Measurements from ENCODE around the gene ARHGAP33. TPM values are rescaled to one million over a fixed set of nuclear protein-coding genes. Genes with fewer than 3 reads are reported as not detected.
A peak's percentile ranks its signal among the peaks of the same experiment; 100 is the strongest.

Gene ARHGAP33
- total RNA-seq, 6 experiments from 2014 or later: 5.4 to 11.0 (median 8.8) TPM

- DNase-seq: no peak
- TF ChIP-seq, protein P1, sequence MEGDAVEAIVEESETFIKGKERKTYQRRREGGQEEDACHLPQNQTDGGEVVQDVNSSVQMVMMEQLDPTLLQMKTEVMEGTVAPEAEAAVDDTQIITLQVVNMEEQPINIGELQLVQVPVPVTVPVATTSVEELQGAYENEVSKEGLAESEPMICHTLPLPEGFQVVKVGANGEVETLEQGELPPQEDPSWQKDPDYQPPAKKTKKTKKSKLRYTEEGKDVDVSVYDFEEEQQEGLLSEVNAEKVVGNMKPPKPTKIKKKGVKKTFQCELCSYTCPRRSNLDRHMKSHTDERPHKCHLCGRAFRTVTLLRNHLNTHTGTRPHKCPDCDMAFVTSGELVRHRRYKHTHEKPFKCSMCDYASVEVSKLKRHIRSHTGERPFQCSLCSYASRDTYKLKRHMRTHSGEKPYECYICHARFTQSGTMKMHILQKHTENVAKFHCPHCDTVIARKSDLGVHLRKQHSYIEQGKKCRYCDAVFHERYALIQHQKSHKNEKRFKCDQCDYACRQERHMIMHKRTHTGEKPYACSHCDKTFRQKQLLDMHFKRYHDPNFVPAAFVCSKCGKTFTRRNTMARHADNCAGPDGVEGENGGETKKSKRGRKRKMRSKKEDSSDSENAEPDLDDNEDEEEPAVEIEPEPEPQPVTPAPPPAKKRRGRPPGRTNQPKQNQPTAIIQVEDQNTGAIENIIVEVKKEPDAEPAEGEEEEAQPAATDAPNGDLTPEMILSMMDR (IDR thresholded peaks at IDR 0.05): no peak
- no peak overlapping the region for H3K4me3 Mint-ChIP-seq
- H3K27me3 Mint-ChIP-seq (ENCODE audit: insufficient read depth): peaks cover 9% of the 10 kb centered on the region
- no peaks in the 10 kb centered on the region for H3K9me3 Mint-ChIP-seq
- peaks cover 7% of the 10 kb centered on the region for H3K36me3 Mint-ChIP-seq (ENCODE audit: low read depth)
- H3K4me1 Mint-ChIP-seq (ENCODE audit: low read depth): peaks cover 48% of the 10 kb centered on the region
- H3K27ac Mint-ChIP-seq: no peak overlapping the region
These were observed 22.5 kb upstream of the ARHGAP33 start for GRCh38 chr19:35752746-35753350.

DNA sequence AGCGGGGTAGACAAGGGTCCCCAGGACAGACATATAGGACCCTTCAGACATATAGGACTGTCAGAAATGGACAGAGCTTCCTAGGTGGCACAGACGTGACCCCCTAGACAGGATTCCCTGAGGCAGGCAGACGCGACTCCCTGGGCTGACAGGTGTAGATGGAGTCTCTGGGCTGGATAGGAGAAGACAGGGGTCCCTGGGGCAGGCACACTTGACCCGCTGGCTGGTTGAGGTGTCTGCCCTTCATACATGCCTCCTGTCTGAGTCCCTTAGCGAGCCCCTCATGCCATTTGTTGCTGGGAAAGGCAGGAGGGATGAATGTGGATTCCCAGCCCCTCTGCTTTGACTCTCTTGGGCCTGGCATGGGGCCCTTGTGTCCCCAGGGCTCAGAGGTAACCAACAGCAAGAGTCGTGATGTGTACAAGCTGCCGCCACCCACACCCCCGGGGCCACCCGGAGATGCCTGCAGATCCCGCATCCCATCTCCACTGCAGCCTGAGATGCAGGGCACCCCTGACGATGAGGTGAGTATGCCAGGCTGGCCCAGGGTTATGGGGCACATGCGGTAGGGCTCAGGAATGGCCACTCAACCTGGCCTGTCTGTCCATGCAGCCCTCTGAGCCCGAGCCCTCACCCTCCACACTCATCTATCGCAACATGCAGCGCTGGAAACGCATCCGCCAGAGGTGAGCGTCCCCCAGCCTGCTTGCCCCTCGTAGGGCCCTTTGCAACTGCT lies 21.6 kb upstream of the ARHGAP33 start:
- peaks cover 45% of the 10 kb centered on the region for H3K4me1 Mint-ChIP-seq (ENCODE audit: low read depth)
- peaks cover 5% of the 10 kb centered on the region; the same call in 1 of the 2 replicates for H3K36me3 Mint-ChIP-seq (ENCODE audit: low read depth)
- peaks cover 10% of the 10 kb centered on the region for H3K27me3 Mint-ChIP-seq (ENCODE audit: insufficient read depth)
- no peaks in the 10 kb centered on the region for H3K9me3 Mint-ChIP-seq
- TF ChIP-seq, protein P1 (IDR thresholded peaks at IDR 0.05): no peak
- no peak overlapping the region for H3K4me3 Mint-ChIP-seq
- DNase-seq: no peak
- H3K27ac Mint-ChIP-seq: peak overlapping the region; percentile 51

GRCh38 chr19:35754370-35755130 lies 20.8 kb upstream of the ARHGAP33 start:
- Mint-ChIP-seq H3K4me3 (peak overlapping the region; percentile 79), H3K4me1 (ENCODE audit: low read depth) (peaks cover 45% of the 10 kb centered on the region), H3K9me3 (no peaks in the 10 kb centered on the region), H3K36me3 (ENCODE audit: low read depth) (peaks cover 10% of the 10 kb centered on the region; the same call in 1 of the 2 replicates), H3K27ac (peak overlapping the region; percentile 86), H3K27me3 (ENCODE audit: insufficient read depth) (peaks cover 10% of the 10 kb centered on the region)
- DNase-seq: no peak
- TF ChIP-seq, protein P1 (IDR thresholded peaks at IDR 0.05): no peak

DNA sequence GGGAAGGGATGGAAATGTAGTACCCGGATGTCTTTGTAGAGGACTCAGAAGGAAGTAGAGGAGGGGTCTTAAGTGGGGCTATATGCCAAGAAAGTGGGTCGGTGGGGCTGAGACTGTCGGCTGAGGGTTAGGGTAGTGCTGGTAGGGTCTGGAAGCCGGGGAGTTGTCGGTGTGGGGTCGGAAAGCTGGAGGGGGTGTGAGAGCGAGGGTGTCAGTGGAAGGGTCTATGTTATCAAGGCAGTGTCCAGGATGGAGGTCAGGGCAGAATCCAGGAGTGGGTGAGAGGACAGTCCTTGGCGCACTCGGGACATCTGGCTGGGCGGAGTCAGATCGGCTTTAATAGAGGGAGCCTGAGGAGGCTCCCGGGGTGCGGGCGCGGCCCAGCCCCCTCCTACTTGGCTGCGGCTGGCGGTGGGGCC lies 20.2 kb upstream of the ARHGAP33 start:
- TF ChIP-seq, protein P1 (IDR thresholded peaks at IDR 0.05): no peak
- H3K9me3 Mint-ChIP-seq: no peaks in the 10 kb centered on the region
- peaks cover 10% of the 10 kb centered on the region for H3K27me3 Mint-ChIP-seq (ENCODE audit: insufficient read depth)
- peaks cover 42% of the 10 kb centered on the region for H3K4me1 Mint-ChIP-seq (ENCODE audit: low read depth)
- no peak for DNase-seq
- H3K4me3 Mint-ChIP-seq: peak overlapping the region; percentile 79
- peaks cover 12% of the 10 kb centered on the region; the same call in 1 of the 2 replicates for H3K36me3 Mint-ChIP-seq (ENCODE audit: low read depth)
- peak overlapping the region; percentile 86 for H3K27ac Mint-ChIP-seq

- Mint-ChIP-seq H3K9me3 (no peaks in the 10 kb centered on the region), H3K4me3 (peak overlapping the region; percentile 92), H3K27ac (peak overlapping the region; percentile 99), H3K27me3 (ENCODE audit: insufficient read depth) (peaks cover 9% of the 10 kb centered on the region), H3K4me1 (ENCODE audit: low read depth) (peaks cover 42% of the 10 kb centered on the region), H3K36me3 (ENCODE audit: low read depth) (peaks cover 12% of the 10 kb centered on the region; the same call in 1 of the 2 replicates)
- DNase-seq: peak; percentile 80
- TF ChIP-seq, protein P1 (IDR thresholded peaks at IDR 0.05): no peak
These were observed 19.6 kb upstream of the ARHGAP33 start for GRCh38 chr19:35755550-35756376.
